Endothelial cell of umbilical vein (primary cell): ENCODE data around the gene BSG.

Experiments
- CTCF ChIP-seq, 2 donors: IDR thresholded peaks; 1 replicate in 1 of 2; 2 replicates in 1 of 2; pipeline ENCODE4 v1.5.1; 2011; ENCODE audit warnings: low read length in 2 of 2, mild to moderate bottlenecking in 2 of 2, moderate library complexity in 2 of 2, control low read depth in 1 of 2, inconsistent platforms in 1 of 2, low read depth in 1 of 2; ENCODE audit not compliant: insufficient read depth in 1 of 2; ENCODE audit errors: extremely low read depth in 1 of 2
- EZH2 ChIP-seq: IDR thresholded peaks from 2 replicates; pipeline ENCODE4 v1.6.1; 2012; ENCODE audit warnings: borderline replicate concordance, low read depth, mild to moderate bottlenecking, moderate library complexity, low read length, inconsistent platforms; ENCODE audit not compliant: severe bottlenecking
- FOS ChIP-seq: IDR thresholded peaks from 2 replicates; pipeline ENCODE4 v1.6.1; 2011; ENCODE audit warnings: mild to moderate bottlenecking, low read length, moderate library complexity, borderline replicate concordance; ENCODE audit not compliant: insufficient read depth
- POLR2AphosphoS5 ChIP-seq: IDR thresholded peaks from 2 replicates; pipeline ENCODE4 v1.6.1; 2012; ENCODE audit warnings: low read depth, mild to moderate bottlenecking, control low read depth, low read length, moderate library complexity; ENCODE audit not compliant: insufficient read depth

GRCh38 chr19:612941-613340, 40.5 kb downstream of the BSG start:
- TF ChIP-seq POLR2AphosphoS5 (no peak), EZH2 (no peak), FOS (no peak), CTCF (IDR thresholded peaks at IDR 0.05; ENCODE audit: extremely low read depth in 1 of 2, insufficient read depth in 1 of 2, low read depth in 1 of 2, low read length in 2 of 2) (no peak)
